SK-N-SH (cell line): ENCODE measurements around the gene OPA3. TPM values are rescaled to one million over a fixed set of nuclear protein-coding genes. Genes with fewer than 3 reads are reported as not detected.

Experiments used
- CTCF ChIA-PET: fragments of 300-600, 350-600 bp; formaldehyde crosslinking; extraction: SDS; loops from one replicate; lab custom pipeline; 2021; lab: Yijun Ruan, JAX
- POLR2A ChIA-PET: fragments of 350-600 bp; sonication (Branson Sonifier 250); formaldehyde crosslinking; extraction: SDS; loops from one replicate; lab custom pipeline; 2020; ENCODE audit warnings: antibody characterized with exemption, inconsistent platforms; lab: Yijun Ruan, JAX
- DNase-seq: peaks from one replicate; pipeline ENCODE4 v3.0.0; 2012
- H2AFZ ChIP-seq: fragments of 200-600 bp; sonication (generic); 2 replicates; pipeline ENCODE4 v1.8.1; 2016; ENCODE audit warnings: antibody characterized with exemption, mild to moderate bottlenecking, low read depth
- H3F3A ChIP-seq: fragments of 200-600 bp; sonication (generic); replicated peaks from 2 replicates; pipeline ENCODE3; 2016; ENCODE audit warnings: antibody characterized with exemption, mild to moderate bottlenecking; ENCODE audit not compliant: insufficient read depth
- H3K27ac ChIP-seq, 2 experiments: fragments of 200-500 bp in 1 of 2; fragments of 200-600 bp in 1 of 2; sonication (Bioruptor generic) in 1 of 2; sonication (generic), shearing (Covaris generic) in 1 of 2; 2 replicates each; pipeline versions ENCODE4 v1.5.1 to v1.6.1; 2014 to 2016; ENCODE audit warnings: low read depth in 2 of 2, inconsistent platforms in 1 of 2, low read length in 1 of 2, mild to moderate bottlenecking in 1 of 2, mixed read lengths in 1 of 2
- H3K27me3 ChIP-seq: fragments of 200-600 bp; sonication (generic), shearing (Covaris generic); 2 replicates; pipeline ENCODE4 v1.6.1; 2016; ENCODE audit warnings: mixed run types; ENCODE audit not compliant: insufficient read depth
- H3K36me3 ChIP-seq, 2 experiments: fragments of 200-500 bp in 1 of 2; fragments of 200-600 bp in 1 of 2; sonication (Bioruptor generic) in 1 of 2; sonication (generic) in 1 of 2; replicated peaks in 1 of 2; 2 replicates each; pipeline versions ENCODE3 to v1.5.1; 2014 to 2016; ENCODE audit warnings: low read length in 1 of 2, mild to moderate bottlenecking in 1 of 2; ENCODE audit not compliant: insufficient read depth in 2 of 2, control insufficient read depth in 1 of 2
- H3K4me1 ChIP-seq, 2 experiments: fragments of 200-500 bp in 1 of 2; fragments of 200-600 bp in 1 of 2; sonication (Bioruptor generic) in 1 of 2; sonication (generic), shearing (Covaris generic) in 1 of 2; 2 replicates each; pipeline versions ENCODE4 v1.5.1 to v1.6.1; 2014 to 2016; ENCODE audit warnings: low read depth in 1 of 2, low read length in 1 of 2, mixed run types in 1 of 2; ENCODE audit not compliant: insufficient read depth in 2 of 2, control insufficient read depth in 1 of 2
- H3K4me2 ChIP-seq: fragments of 200-600 bp; sonication (generic), shearing (Covaris generic); 2 replicates; pipeline ENCODE4 v1.6.1; 2017; ENCODE audit warnings: mixed run types
- H3K4me3 ChIP-seq, 2 experiments: fragments of 200-500 bp in 1 of 2; fragments of 200-600 bp in 1 of 2; sonication (Bioruptor generic) in 1 of 2; sonication (generic), shearing (Covaris generic) in 1 of 2; 2 replicates each; pipeline versions ENCODE4 v1.5.1 to v1.8.1; 2014 to 2016; ENCODE audit warnings: low read depth in 2 of 2, inconsistent platforms in 1 of 2, low read length in 1 of 2, mild to moderate bottlenecking in 1 of 2, mixed read lengths in 1 of 2, moderate library complexity in 1 of 2
- H3K79me2 ChIP-seq: fragments of 200-600 bp; sonication (generic); 2 replicates; pipeline ENCODE4 v1.8.1; 2017; ENCODE audit warnings: mild to moderate bottlenecking; ENCODE audit not compliant: insufficient read depth
- H3K9ac ChIP-seq: fragments of 200-600 bp; sonication (generic); 2 replicates; pipeline ENCODE4 v1.6.1; 2017; ENCODE audit warnings: mixed run types
- H3K9me2 ChIP-seq: fragments of 200-600 bp; sonication (generic); 2 replicates; pipeline ENCODE4 v1.6.1; 2017; ENCODE audit warnings: mixed run types
- H3K9me3 ChIP-seq: fragments of 200-600 bp; sonication (generic); 2 replicates; pipeline ENCODE4 v1.6.1; 2017; ENCODE audit warnings: mixed run types, mild to moderate bottlenecking, moderate library complexity
- H4K20me1 ChIP-seq: fragments of 200-600 bp; sonication (generic); 2 replicates; pipeline ENCODE4 v1.6.1; 2017; ENCODE audit warnings: mild to moderate bottlenecking, mixed run types; ENCODE audit not compliant: insufficient read depth
- EP300 ChIP-seq, 2 experiments: IDR thresholded peaks; 2 replicates each; pipeline versions ENCODE4 v1.4.0 to v1.6.1; 2012; ENCODE audit warnings: borderline replicate concordance in 1 of 2, low read depth in 1 of 2, low read length in 1 of 2
- EZH2phosphoT487 ChIP-seq: fragments of 200-600 bp; sonication (generic); IDR thresholded peaks from 2 replicates; pipeline ENCODE4 v1.6.1; 2017; ENCODE audit warnings: low read depth, mixed run types, mild to moderate bottlenecking, antibody characterized with exemption, moderate library complexity, borderline replicate concordance
- FOSL2 ChIP-seq: IDR thresholded peaks from 2 replicates; pipeline ENCODE4 v1.4.0; 2012; ENCODE audit warnings: low read depth, mild to moderate bottlenecking, moderate library complexity, borderline replicate concordance
- FOXJ3 ChIP-seq: sonication (generic); formaldehyde crosslinking; IDR thresholded peaks from 2 replicates; pipeline ENCODE4 v1.5.1; 2020; ENCODE audit warnings: mild to moderate bottlenecking, missing genetic modification reagents
- FOXM1 ChIP-seq: IDR thresholded peaks from 2 replicates; pipeline ENCODE4 v1.4.0; 2012; ENCODE audit warnings: low read depth, mild to moderate bottlenecking
- GABPA ChIP-seq: IDR thresholded peaks from 2 replicates; pipeline ENCODE4 v1.4.0; 2012; ENCODE audit warnings: low read depth, mild to moderate bottlenecking
- MEF2A ChIP-seq: IDR thresholded peaks from 2 replicates; pipeline ENCODE4 v1.4.0; 2012; ENCODE audit warnings: low read depth, borderline replicate concordance
- PBX3 ChIP-seq: IDR thresholded peaks from 2 replicates; pipeline ENCODE4; 2012
- RAD21 ChIP-seq: IDR thresholded peaks from 2 replicates; pipeline ENCODE4 v1.6.1; 2012; ENCODE audit warnings: mild to moderate bottlenecking, low read length
- RCOR1 ChIP-seq: fragments of 150-350 bp; IDR thresholded peaks from 2 replicates; pipeline ENCODE4 v1.6.1; 2017; ENCODE audit warnings: antibody characterized with exemption, low read length
- REST ChIP-seq: IDR thresholded peaks from 2 replicates; pipeline ENCODE4 v1.6.1; 2012; ENCODE audit warnings: mild to moderate bottlenecking, low read depth, low read length, moderate library complexity
- SIN3A ChIP-seq: IDR thresholded peaks from 2 replicates; pipeline ENCODE4 v1.6.1; 2012; ENCODE audit warnings: low read depth, mild to moderate bottlenecking, low read length, moderate library complexity, borderline replicate concordance
- YY1 ChIP-seq: IDR thresholded peaks from 2 replicates; pipeline ENCODE4 v1.4.0; 2012; ENCODE audit warnings: low read depth, mild to moderate bottlenecking
- ZBTB33 ChIP-seq: IDR thresholded peaks from 2 replicates; pipeline ENCODE4 v1.4.0; 2012; ENCODE audit warnings: low read depth, borderline replicate concordance
- WGBS: methylation state at CpG from one replicate; pipeline ENCODE4 v1.1.6; 2017; ENCODE audit warnings: low lambda C conversion rate; 5-methylcytosine and 5-hydroxymethylcytosine counted together
- polyA plus RNA-seq, 3 experiments: library from polyadenylated mRNA; depleted of rRNA; stranded (reverse); fragments of >200 nt; gene quantifications; 2 replicates each; pipeline ENCODE4 v1.2.3, GENCODE V29; 2012

OPA3 gene
- polyA plus RNA-seq, 1 of the 3 experiments (the other 2 are of a cell fraction), result 10.0 TPM

- Histone ChIP-seq H3K4me3 (no peak overlapping the region), H3K9me3 (no peaks in the 10 kb centered on the region), H3K9me2 (no peaks in the 10 kb centered on the region), H2AFZ (no peak overlapping the region), H3K4me1 (no peaks in the 10 kb centered on the region; a peak in 1 of 4 replicates), H3K27ac (no peak overlapping the region), H4K20me1 (0 out of 2 replicates have a peak, but pooled peaks cover 5% of the 10 kb centered on the region), H3K9ac (no peak overlapping the region), H3K4me2 (no peak overlapping the region), H3K79me2 (no peaks in the 10 kb centered on the region), H3K36me3 (peaks cover 15 to 32% of the 10 kb centered on the region in 2 experiments), H3K27me3 (no peaks in the 10 kb centered on the region), H3F3A (peaks cover 20% of the 10 kb centered on the region)
- CTCF ChIA-PET, result interaction anchor here (1.1 to 1.5 kb wide), 3 partner anchors 28 to 114 kb away, joined by 3 to 4 read pairs (median 3); no protein-coding TSS in a partner anchor
- DNase-seq, result no peak
- TF ChIP-seq FOXM1, result no peak
- TF ChIP-seq EP300 (IDR thresholded peaks at IDR 0.05; ENCODE audit: borderline replicate concordance in 1 of 2, low read depth in 1 of 2, low read length in 1 of 2), result no peak
- no peak for TF ChIP-seq EZH2phosphoT487
- no peak for TF ChIP-seq FOXJ3 (CRISPR knock-in tag)
- TF ChIP-seq GABPA, result no peak
- TF ChIP-seq RCOR1, result no peak
- no peak for TF ChIP-seq REST
- no peak for TF ChIP-seq SIN3A
- no peak for TF ChIP-seq MEF2A
- no peak for TF ChIP-seq ZBTB33
- TF ChIP-seq PBX3, result no peak
- no peak for TF ChIP-seq YY1
- no peak for TF ChIP-seq FOSL2
- TF ChIP-seq RAD21, result no peak
- 62% methylated on average over 14 of the region's 14 CpGs for WGBS
- POLR2A ChIA-PET, result no interaction called here
These were observed 55.2 kb downstream of the OPA3 start for GRCh38 chr19:45529420-45529785.
